ENCODE measurements around the gene TRAF1. TPM values are rescaled to one million over a fixed set of nuclear protein-coding genes. Genes with fewer than 3 reads are reported as not detected.
A peak's percentile ranks its signal among the peaks of the same experiment; 100 is the strongest.

TRAF1 gene
- total and polyA plus RNA-seq, 4 donors = 0.38 to 2.6 (median 0.71) TPM

GRCh38 chr9:120875954-120876841 lies 50.4 kb downstream of the TRAF1 start:
- Histone ChIP-seq H3K4me3 (ENCODE audit: low read depth in 1 of 3, low read length in 3 of 3) (peak overlapping the region; percentile 55 to 76 (median 67)), H3K9me3 (ENCODE audit: control insufficient read depth in 4 of 4, low read length in 3 of 4) (no peaks in the 10 kb centered on the region), H3K36me3 (ENCODE audit: control insufficient read depth in 4 of 4, insufficient read depth in 3 of 4, low read depth in 1 of 4, low read length in 3 of 4) (no peaks in the 10 kb centered on the region), H3K27me3 (ENCODE audit: control insufficient read depth in 4 of 4, insufficient read depth in 4 of 4, low read length in 3 of 4) (no peaks in the 10 kb centered on the region), H3K9ac (ENCODE audit: low read depth in 1 of 2, low read length in 2 of 2) (peak overlapping the region in 1 of 2 donors; percentile 22), H3K4me1 (ENCODE audit: control insufficient read depth in 4 of 4, insufficient read depth in 4 of 4, low read length in 3 of 4) (peaks cover 2 to 10% (median 8%) of the 10 kb centered on the region in 4 donors), H3K27ac (ENCODE audit: low read depth in 1 of 2, low read length in 2 of 2) (peak overlapping the region; percentile 74 to 81)
- 7% methylated on average over 65 of the region's 65 CpGs for WGBS
- DNase-seq (ENCODE audit: low spot score) = peak; percentile 84
- TF ChIP-seq JUND (IDR thresholded peaks at IDR 0.05) = peak in 1 of 2 donors; percentile 25
- TF ChIP-seq RAD21 (IDR thresholded peaks at IDR 0.05) = peak in 1 of 2 donors; percentile 4
- no peak for TF ChIP-seq FOXA1 (IDR thresholded peaks at IDR 0.05)
- TF ChIP-seq EGR1 (IDR thresholded peaks at IDR 0.05; ENCODE audit: low read depth in 2 of 2) = no peak

- 74% methylated on average over 7 of the region's 7 CpGs for WGBS
- Histone ChIP-seq H3K27me3 (ENCODE audit: control insufficient read depth in 4 of 4, insufficient read depth in 4 of 4, low read length in 3 of 4) (no peaks in the 10 kb centered on the region), H3K9ac (ENCODE audit: low read depth in 1 of 2, low read length in 2 of 2) (no peak overlapping the region), H3K27ac (ENCODE audit: low read depth in 1 of 2, low read length in 2 of 2) (peak overlapping the region; percentile 74 to 81), H3K4me1 (ENCODE audit: control insufficient read depth in 4 of 4, insufficient read depth in 4 of 4, low read length in 3 of 4) (peaks cover 2 to 10% (median 8%) of the 10 kb centered on the region in 4 donors), H3K36me3 (ENCODE audit: control insufficient read depth in 4 of 4, insufficient read depth in 3 of 4, low read depth in 1 of 4, low read length in 3 of 4) (no peaks in the 10 kb centered on the region), H3K9me3 (ENCODE audit: control insufficient read depth in 4 of 4, low read length in 3 of 4) (no peaks in the 10 kb centered on the region), H3K4me3 (ENCODE audit: low read depth in 1 of 3, low read length in 3 of 3) (no peak overlapping the region)
- TF ChIP-seq REST (IDR thresholded peaks at IDR 0.05) (no peak), MAX (IDR thresholded peaks at IDR 0.05) (no peak), CTCF (IDR thresholded peaks at IDR 0.05; ENCODE audit: low read depth, low read length, missing input control) (no peak), NR2F2 (IDR thresholded peaks at IDR 0.05) (no peak), GABPA (IDR thresholded peaks at IDR 0.05 in 1 of 2, conservative IDR thresholded peaks at IDR 0.05 in 1 of 2) (no peak), RAD21 (IDR thresholded peaks at IDR 0.05) (no peak), HNF4G (IDR thresholded peaks at IDR 0.05) (no peak), HNF4A (conservative IDR thresholded peaks at IDR 0.05) (no peak), ATF3 (IDR thresholded peaks at IDR 0.05) (no peak), FOXA1 (IDR thresholded peaks at IDR 0.05) (no peak), JUND (IDR thresholded peaks at IDR 0.05) (no peak), SP1 (IDR thresholded peaks at IDR 0.05) (no peak), FOXA2 (IDR thresholded peaks at IDR 0.05) (no peak), YY1 (IDR thresholded peaks at IDR 0.05) (no peak), ZBTB33 (IDR thresholded peaks at IDR 0.05) (no peak)
- DNase-seq (ENCODE audit: low spot score) = no peak
These were observed 51.0 kb downstream of the TRAF1 start for GRCh38 chr9:120875643-120875953.

Data from liver (tissue), 9 donors.